Measurements from ENCODE around the gene KRT5.

KRT5 gene

DNA sequence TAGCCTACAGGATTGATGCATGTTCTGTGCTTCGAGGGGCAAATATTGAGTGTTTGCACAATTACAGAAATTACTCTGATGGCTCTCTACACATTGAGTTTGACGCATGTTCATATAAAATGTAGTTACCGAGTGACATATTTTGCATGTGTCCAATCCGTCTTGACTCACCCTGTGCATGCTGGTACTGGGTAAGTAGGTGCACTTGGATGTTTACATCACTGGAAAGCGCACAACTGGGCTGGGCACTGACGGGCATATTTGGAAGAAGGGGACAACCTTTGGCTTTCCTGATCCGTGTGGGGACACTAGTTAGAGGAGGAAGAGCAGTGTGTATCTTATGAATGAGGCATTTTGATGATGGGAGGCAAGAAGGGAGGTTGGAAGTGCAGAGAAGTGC, 22.2 kb downstream of the KRT5 start:
- Histone ChIP-seq H3K4me2 (ENCODE audit: low read depth, low read length, poor library complexity, severe bottlenecking) (no peak overlapping the region), H3K27me3 (ENCODE audit: insufficient read depth, low read length, poor library complexity, severe bottlenecking) (no peaks in the 10 kb centered on the region), H3K36me3 (ENCODE audit: insufficient read depth, low read length) (no peaks in the 10 kb centered on the region), H4K20me1 (ENCODE audit: insufficient read depth, low read length, poor library complexity, severe bottlenecking) (no peaks in the 10 kb centered on the region), H3K9me3 (ENCODE audit: insufficient read depth, low read depth, low read length) (0 out of 2 replicates have a peak, but pooled peaks cover 3% of the 10 kb centered on the region), H3K9ac (ENCODE audit: low read depth, low read length, poor library complexity, severe bottlenecking) (no peak overlapping the region), H3K4me1 (ENCODE audit: insufficient read depth, low read length, poor library complexity, severe bottlenecking) (no peaks in the 10 kb centered on the region), H3K9me2 (replicated peaks; ENCODE audit: low read depth, low read length) (no peaks in the 10 kb centered on the region), H3F3A (ENCODE audit: low read depth) (no peaks in the 10 kb centered on the region), H2AFZ (ENCODE audit: low read length) (no peak overlapping the region), H3K79me2 (ENCODE audit: insufficient read depth, low read length) (no peaks in the 10 kb centered on the region), H3K4me3 (ENCODE audit: low read length, poor library complexity, severe bottlenecking) (no peak overlapping the region)
- TF ChIP-seq EZH2phosphoT487 (IDR thresholded peaks at IDR 0.05; ENCODE audit: borderline replicate concordance) = no peak
- TF ChIP-seq, protein P1, sequence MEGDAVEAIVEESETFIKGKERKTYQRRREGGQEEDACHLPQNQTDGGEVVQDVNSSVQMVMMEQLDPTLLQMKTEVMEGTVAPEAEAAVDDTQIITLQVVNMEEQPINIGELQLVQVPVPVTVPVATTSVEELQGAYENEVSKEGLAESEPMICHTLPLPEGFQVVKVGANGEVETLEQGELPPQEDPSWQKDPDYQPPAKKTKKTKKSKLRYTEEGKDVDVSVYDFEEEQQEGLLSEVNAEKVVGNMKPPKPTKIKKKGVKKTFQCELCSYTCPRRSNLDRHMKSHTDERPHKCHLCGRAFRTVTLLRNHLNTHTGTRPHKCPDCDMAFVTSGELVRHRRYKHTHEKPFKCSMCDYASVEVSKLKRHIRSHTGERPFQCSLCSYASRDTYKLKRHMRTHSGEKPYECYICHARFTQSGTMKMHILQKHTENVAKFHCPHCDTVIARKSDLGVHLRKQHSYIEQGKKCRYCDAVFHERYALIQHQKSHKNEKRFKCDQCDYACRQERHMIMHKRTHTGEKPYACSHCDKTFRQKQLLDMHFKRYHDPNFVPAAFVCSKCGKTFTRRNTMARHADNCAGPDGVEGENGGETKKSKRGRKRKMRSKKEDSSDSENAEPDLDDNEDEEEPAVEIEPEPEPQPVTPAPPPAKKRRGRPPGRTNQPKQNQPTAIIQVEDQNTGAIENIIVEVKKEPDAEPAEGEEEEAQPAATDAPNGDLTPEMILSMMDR (conservative IDR thresholded peaks at IDR 0.05; ENCODE audit: low read length) = no peak

DNA sequence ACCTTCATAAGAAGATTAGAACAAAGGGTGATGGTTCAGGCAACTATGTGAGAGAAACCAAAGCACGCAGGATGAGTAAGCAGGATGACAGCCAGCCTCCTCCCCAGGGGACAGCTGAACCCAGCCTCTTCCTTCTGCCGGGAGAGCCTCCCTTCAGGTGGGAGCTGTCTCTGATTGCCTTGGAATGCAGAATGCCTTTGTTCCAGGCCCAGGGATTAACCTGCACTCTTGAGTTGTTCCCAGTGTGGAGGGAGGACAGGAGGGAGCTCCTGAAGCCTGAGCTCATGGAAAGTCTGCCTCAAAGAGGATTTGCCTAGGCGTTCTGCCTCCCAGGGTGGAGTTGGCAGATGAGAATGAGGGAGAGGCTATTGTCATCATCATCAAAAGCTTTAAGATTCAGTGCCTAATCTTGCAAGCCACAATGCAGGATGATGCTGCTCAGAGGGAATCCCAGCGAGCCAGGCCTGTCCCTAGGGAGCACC, 23.6 kb downstream of the KRT5 start:
- TF ChIP-seq EZH2phosphoT487 (IDR thresholded peaks at IDR 0.05; ENCODE audit: borderline replicate concordance) = no peak
- TF ChIP-seq, protein P1 (conservative IDR thresholded peaks at IDR 0.05; ENCODE audit: low read length) = no peak
- Histone ChIP-seq H3K36me3 (ENCODE audit: insufficient read depth, low read length) (no peaks in the 10 kb centered on the region), H3K9me3 (ENCODE audit: insufficient read depth, low read depth, low read length) (no peaks in the 10 kb centered on the region), H2AFZ (ENCODE audit: low read length) (no peak overlapping the region), H3K4me1 (ENCODE audit: insufficient read depth, low read length, poor library complexity, severe bottlenecking) (no peaks in the 10 kb centered on the region), H3K4me3 (ENCODE audit: low read length, poor library complexity, severe bottlenecking) (no peak overlapping the region), H4K20me1 (ENCODE audit: insufficient read depth, low read length, poor library complexity, severe bottlenecking) (no peaks in the 10 kb centered on the region), H3K27me3 (ENCODE audit: insufficient read depth, low read length, poor library complexity, severe bottlenecking) (no peaks in the 10 kb centered on the region), H3K4me2 (ENCODE audit: low read depth, low read length, poor library complexity, severe bottlenecking) (no peak overlapping the region), H3K9ac (ENCODE audit: low read depth, low read length, poor library complexity, severe bottlenecking) (no peak overlapping the region), H3K79me2 (ENCODE audit: insufficient read depth, low read length) (no peaks in the 10 kb centered on the region), H3K9me2 (replicated peaks; ENCODE audit: low read depth, low read length) (no peaks in the 10 kb centered on the region), H3F3A (ENCODE audit: low read depth) (no peaks in the 10 kb centered on the region)

DNA sequence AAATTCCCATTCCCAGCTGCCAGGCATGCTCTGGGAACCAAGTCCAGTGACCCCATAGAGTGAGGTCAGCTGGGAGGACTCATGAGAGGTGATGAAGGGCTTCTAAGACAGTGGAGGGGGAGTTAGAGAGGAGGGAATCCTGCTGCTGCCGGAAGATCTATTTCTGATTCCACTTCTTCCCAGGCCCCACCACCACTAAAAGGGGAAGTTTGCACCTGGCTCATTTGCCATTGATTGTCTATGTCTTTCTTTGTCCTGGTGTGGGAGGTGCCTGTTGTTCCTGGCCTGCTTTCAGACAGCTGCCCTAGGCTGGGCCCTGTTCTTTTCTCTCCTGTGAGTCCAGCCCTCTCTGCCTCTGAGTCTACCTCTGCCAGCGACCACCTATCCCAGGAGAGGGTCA, 24.1 kb downstream of the KRT5 start:
- no peak overlapping the region for H2AFZ ChIP-seq (ENCODE audit: low read length)
- H3K79me2 ChIP-seq (ENCODE audit: insufficient read depth, low read length) = no peaks in the 10 kb centered on the region
- H3K4me3 ChIP-seq (ENCODE audit: low read length, poor library complexity, severe bottlenecking) = no peak overlapping the region
- no peaks in the 10 kb centered on the region for H3K4me1 ChIP-seq (ENCODE audit: insufficient read depth, low read length, poor library complexity, severe bottlenecking)
- H3K27me3 ChIP-seq (ENCODE audit: insufficient read depth, low read length, poor library complexity, severe bottlenecking) = no peaks in the 10 kb centered on the region
- H3K9me2 ChIP-seq (replicated peaks; ENCODE audit: low read depth, low read length) = no peaks in the 10 kb centered on the region
- H3K4me2 ChIP-seq (ENCODE audit: low read depth, low read length, poor library complexity, severe bottlenecking) = no peak overlapping the region
- no peak overlapping the region for H3K9ac ChIP-seq (ENCODE audit: low read depth, low read length, poor library complexity, severe bottlenecking)
- no peaks in the 10 kb centered on the region for H3F3A ChIP-seq (ENCODE audit: low read depth)
- TF ChIP-seq EZH2phosphoT487 (IDR thresholded peaks at IDR 0.05; ENCODE audit: borderline replicate concordance) = no peak
- no peaks in the 10 kb centered on the region for H3K9me3 ChIP-seq (ENCODE audit: insufficient read depth, low read depth, low read length)
- H4K20me1 ChIP-seq (ENCODE audit: insufficient read depth, low read length, poor library complexity, severe bottlenecking) = no peaks in the 10 kb centered on the region
- no peaks in the 10 kb centered on the region for H3K36me3 ChIP-seq (ENCODE audit: insufficient read depth, low read length)

DNA sequence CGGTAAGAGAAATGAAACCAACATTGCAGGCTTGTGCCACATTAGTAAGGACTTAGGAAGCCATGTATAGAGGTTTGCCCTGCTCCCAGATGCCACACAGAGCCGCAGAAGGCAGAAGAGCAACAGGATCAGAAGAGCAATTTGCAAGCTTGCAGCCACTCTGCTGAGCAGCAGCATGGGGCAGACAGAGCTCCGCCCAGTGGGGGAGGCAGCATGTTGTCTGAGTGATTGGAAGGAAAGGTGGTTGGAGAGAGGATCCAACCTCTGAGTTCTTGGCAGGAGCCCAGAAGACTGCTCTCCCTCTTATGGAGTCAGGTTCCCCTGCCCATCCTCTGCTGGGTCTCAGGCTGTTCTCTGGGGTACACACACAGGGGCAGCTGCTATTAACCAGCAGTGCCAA, 24.8 kb downstream of the KRT5 start:
- H3F3A ChIP-seq (ENCODE audit: low read depth) = no peaks in the 10 kb centered on the region
- no peaks in the 10 kb centered on the region for H3K4me1 ChIP-seq (ENCODE audit: insufficient read depth, low read length, poor library complexity, severe bottlenecking)
- H3K9me2 ChIP-seq (replicated peaks; ENCODE audit: low read depth, low read length) = no peaks in the 10 kb centered on the region
- H3K79me2 ChIP-seq (ENCODE audit: insufficient read depth, low read length) = no peaks in the 10 kb centered on the region
- no peaks in the 10 kb centered on the region for H3K36me3 ChIP-seq (ENCODE audit: insufficient read depth, low read length)
- TF ChIP-seq, protein P1 (conservative IDR thresholded peaks at IDR 0.05; ENCODE audit: low read length) = no peak
- no peak for TF ChIP-seq EZH2phosphoT487 (IDR thresholded peaks at IDR 0.05; ENCODE audit: borderline replicate concordance)
- no peaks in the 10 kb centered on the region for H4K20me1 ChIP-seq (ENCODE audit: insufficient read depth, low read length, poor library complexity, severe bottlenecking)
- H3K27me3 ChIP-seq (ENCODE audit: insufficient read depth, low read length, poor library complexity, severe bottlenecking) = no peaks in the 10 kb centered on the region
- 0 out of 2 replicates have a peak overlapping the region, but pooled peaks have one; percentile 3 for H2AFZ ChIP-seq (ENCODE audit: low read length)
- no peak overlapping the region for H3K4me3 ChIP-seq (ENCODE audit: low read length, poor library complexity, severe bottlenecking)
- no peaks in the 10 kb centered on the region for H3K9me3 ChIP-seq (ENCODE audit: insufficient read depth, low read depth, low read length)
- no peak overlapping the region for H3K9ac ChIP-seq (ENCODE audit: low read depth, low read length, poor library complexity, severe bottlenecking)
- no peak overlapping the region for H3K4me2 ChIP-seq (ENCODE audit: low read depth, low read length, poor library complexity, severe bottlenecking)

All from Loucy (cell line).